HG02610 (cell line): Measurements from ENCODE around the gene FBXO4.
"Not testable (repeated sequence)": the region's sequence is repeated elsewhere in the genome, so short reads cannot be mapped to it uniquely, and the experiment has no call there.

Experiments used
- ATAC-seq: cut with Tn5 transposase; IDR thresholded peaks from one replicate; pipeline ENCODE4 v1.9.1; 2021; ENCODE audit warnings: mild to moderate bottlenecking, moderate library complexity; ENCODE audit not compliant: unreplicated experiment

FBXO4 gene

DNA sequence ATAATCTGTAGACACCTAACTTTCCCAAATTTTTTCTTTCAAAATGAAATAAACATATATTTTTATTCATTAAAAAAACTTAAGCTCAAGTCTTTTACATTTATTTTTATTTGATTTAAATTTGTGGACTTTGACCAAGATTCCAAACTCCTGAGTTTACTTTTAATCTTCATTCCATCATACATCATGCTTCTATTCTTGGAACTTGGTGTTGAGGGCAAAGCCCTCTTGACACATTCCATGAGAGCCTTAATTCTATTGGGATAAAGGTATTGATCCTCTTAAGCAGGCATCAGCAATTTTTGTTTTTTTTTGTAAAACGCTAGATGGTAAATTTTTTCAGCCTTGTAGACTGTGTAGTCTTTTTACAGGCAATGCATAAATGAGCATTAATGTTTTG, 53.6 kb downstream of the FBXO4 start:
- ATAC-seq: no peak

DNA sequence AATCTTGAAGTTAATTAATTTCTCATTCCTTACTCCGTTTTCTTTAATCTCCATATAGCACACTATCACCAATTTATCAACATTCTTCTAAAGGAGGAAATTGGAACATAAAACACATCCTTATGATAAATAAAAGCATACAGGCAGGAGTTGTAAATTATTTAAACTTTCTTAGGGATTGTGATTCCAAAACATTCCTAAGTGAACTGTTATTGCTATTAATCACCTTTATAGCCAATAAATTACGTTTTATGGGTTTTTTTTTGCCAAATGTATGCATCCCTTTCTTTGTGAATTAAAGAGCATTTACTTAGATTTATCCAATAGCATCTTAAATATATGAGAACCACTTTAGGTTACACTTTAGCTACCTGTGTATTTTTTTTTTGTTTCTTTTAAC, 55.3 kb downstream of the FBXO4 start:
- ATAC-seq: no peak

DNA sequence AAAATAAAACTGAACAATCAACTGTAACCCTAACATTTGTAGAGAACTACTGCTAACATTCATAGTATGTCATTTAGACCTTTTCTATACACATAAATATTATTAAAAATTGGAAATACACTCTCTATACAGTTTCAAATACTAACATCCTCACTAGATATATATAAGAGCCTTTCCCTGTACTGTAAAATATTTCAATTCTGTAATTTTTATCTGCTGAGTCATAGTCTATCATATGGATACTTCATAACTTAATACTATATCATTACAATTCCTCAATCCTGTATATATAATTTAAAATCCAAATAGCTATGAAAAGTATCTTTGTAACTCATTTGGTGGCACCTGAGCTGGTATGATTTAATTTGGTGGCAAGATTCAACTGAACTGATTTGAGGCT, 55.8 kb downstream of the FBXO4 start:
- no peak for ATAC-seq

DNA sequence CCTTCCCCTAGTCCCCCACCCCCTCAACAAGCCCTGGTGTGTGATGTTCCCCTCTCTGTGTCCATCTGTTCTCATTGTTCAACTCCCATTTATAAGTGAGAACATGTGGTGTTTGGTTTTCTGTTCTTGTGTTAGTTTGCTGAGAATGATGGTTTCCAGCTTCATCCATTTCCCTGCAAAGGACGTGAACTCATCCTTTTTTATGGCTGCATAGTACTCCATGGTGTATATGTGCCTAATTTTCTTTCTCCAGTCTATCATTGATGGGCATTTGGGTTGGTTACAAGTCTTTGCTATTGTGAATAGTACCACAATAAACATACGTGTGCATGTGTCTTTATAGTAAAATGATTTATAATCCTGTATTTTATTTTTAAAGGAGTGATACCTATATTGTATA, 57.8 kb downstream of the FBXO4 start:
- ATAC-seq: not testable (repeated sequence)

DNA sequence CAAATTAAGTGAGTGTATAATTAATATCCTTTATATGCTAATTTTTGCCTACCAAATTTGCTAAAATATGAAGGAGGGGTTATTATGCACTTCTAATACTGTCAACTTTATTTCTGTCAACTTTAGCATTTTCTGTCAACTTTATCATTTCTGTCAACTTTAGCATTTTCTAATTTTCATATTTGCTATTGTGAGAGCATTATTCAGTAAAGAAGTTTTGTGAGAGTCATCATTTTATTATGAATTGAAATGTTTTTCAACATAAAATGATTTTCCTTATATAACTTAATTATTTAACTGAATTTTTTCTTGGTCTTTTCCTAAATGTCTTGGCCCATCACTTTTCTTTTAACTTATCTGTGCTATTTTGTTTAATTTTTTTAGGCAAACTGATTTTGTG, 58.2 kb downstream of the FBXO4 start:
- no peak for ATAC-seq

DNA sequence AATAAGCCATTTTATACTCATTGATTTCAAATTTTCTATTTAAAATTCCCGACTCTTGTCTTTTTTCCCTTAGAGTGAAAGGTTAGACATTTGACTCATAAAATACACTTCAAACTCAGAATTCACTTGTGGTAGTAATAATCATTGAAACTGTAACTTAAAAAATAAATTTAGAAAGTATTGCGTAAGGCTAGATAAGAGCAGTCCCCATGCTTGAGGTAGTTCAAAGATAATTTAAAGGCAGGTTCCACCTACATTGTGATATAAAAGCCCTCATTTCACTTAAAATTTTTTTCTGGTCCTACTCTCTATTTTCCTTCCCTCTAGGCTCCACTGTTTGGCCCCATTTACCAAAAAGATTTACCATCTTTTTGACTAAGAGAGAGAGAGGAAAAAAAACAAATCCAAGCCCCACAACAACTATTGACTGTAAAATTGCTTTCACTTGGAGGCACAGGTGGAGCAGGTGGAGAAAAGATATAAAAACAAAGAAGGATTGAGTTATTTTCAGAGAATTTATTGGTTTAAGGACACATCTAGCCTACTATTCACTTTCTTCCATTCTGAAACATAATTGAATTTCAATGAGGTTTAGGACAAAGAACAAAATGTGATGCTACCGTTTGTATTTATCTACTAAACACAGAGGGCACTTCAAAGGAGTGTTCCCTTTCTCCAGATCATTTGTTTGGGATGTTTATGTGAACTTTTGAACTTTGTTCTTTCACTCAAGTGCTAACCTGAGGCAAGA, 61.0 kb downstream of the FBXO4 start:
- no peak for ATAC-seq
